OCI-LY3 (cell line): ENCODE measurements around the gene PKN2.

Experiments
- H2AFZ ChIP-seq: fragments of 200-600, 300-600 bp; shearing (Covaris generic); 2 replicates; pipeline ENCODE4 v1.6.0; 2014; ENCODE audit warnings: antibody characterized with exemption, low read depth, low read length
- H3K27ac ChIP-seq: fragments of 200-600, 300-600 bp; sonication (generic); 2 replicates; pipeline ENCODE4 v1.5.1; 2014; ENCODE audit warnings: mild to moderate bottlenecking, low read length, moderate library complexity, mixed read lengths
- H3K27me3 ChIP-seq: fragments of 200-600, 300-600 bp; sonication (generic); 2 replicates; pipeline ENCODE4 v1.6.1; 2014; ENCODE audit warnings: low read depth, low read length, mixed read lengths
- H3K36me3 ChIP-seq: fragments of 200-600, 300-600 bp; sonication (generic); replicated peaks from 2 replicates; pipeline ENCODE3; 2014; ENCODE audit warnings: low read depth, low read length, mixed read lengths
- H3K4me1 ChIP-seq: fragments of 300-600, 200-600 bp; sonication (generic); 2 replicates; pipeline ENCODE4 v1.6.1; 2014; ENCODE audit warnings: low read length, mixed read lengths
- H3K4me2 ChIP-seq: fragments of 200-600, 300-600 bp; sonication (generic); 2 replicates; pipeline ENCODE4 v1.6.1; 2014; ENCODE audit warnings: low read length, mixed read lengths
- H3K4me3 ChIP-seq: fragments of 300-600, 200-600 bp; sonication (generic); 2 replicates; pipeline ENCODE4 v1.5.1; 2014; ENCODE audit warnings: antibody characterized with exemption, mild to moderate bottlenecking, low read length, moderate library complexity
- H3K79me2 ChIP-seq: fragments of 300-600, 200-600 bp; shearing (Covaris generic); 2 replicates; pipeline ENCODE4 v1.6.1; 2014; ENCODE audit warnings: mild to moderate bottlenecking, low read length, mixed read lengths
- H3K9ac ChIP-seq: fragments of 300-600, 200-600 bp; shearing (Covaris generic); 2 replicates; pipeline ENCODE4 v1.6.0; 2014; ENCODE audit warnings: mild to moderate bottlenecking, low read length, moderate library complexity
- H3K9me3 ChIP-seq: fragments of 200-600, 300-600 bp; shearing (Covaris generic); 2 replicates; pipeline ENCODE4 v1.6.1; 2014; ENCODE audit warnings: low read length, mixed read lengths; ENCODE audit not compliant: insufficient read depth
- H4K20me1 ChIP-seq: fragments of 200-600, 300-600 bp; sonication (generic); 2 replicates; pipeline ENCODE4 v1.6.1; 2016; ENCODE audit warnings: low read length, mixed read lengths; ENCODE audit not compliant: insufficient read depth
- EZH2phosphoT487 ChIP-seq: fragments of 200-600 bp; shearing (Covaris generic); IDR thresholded peaks from 2 replicates; pipeline ENCODE4 v1.6.1; 2018; ENCODE audit warnings: antibody characterized with exemption, mixed run types, low read depth
- TF ChIP-seq, protein P1 (sequence below): fragments of 200-600, 300-600 bp; sonication (generic); IDR thresholded peaks from 2 replicates; pipeline ENCODE4 v1.5.1; 2014; ENCODE audit warnings: antibody characterized with exemption, low read length, low read depth

PKN2 gene

DNA sequence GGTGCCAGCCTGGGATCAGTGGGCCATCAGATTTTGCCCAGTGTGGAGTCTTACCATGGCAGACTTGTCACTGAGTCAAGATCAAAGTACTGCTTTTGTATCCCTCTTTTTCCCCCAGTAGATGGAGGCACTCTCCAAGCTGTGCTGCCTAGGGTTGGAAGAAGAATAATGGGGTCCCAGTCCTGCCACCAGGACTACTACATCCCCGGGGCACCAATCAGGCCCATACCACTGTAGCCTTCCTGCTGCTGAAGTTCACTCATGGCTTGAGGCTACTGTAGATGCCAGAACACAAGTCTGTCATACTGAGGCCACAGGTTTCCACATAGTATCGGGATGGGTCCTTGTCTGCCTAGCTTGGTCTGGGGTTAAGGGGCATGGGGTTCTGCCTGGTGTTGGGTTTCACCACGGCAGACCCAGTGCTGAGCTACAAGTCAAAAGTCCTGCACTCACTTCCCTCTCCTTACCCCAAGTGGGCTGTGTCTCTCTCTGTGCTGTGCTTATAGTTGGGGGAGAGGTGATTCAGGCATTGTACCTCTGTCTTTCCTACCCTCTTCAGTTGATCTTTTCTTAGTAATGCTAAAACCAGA lies 53.4 kb downstream of the PKN2 start:
- H3K27me3 ChIP-seq: no peaks in the 10 kb centered on the region
- H4K20me1 ChIP-seq: peaks cover 7% of the 10 kb centered on the region
- H3K79me2 ChIP-seq: peaks cover 27% of the 10 kb centered on the region
- H3K9me3 ChIP-seq: no peaks in the 10 kb centered on the region
- H3K27ac ChIP-seq: no peak overlapping the region
- H3K4me2 ChIP-seq: no peak overlapping the region
- no peak overlapping the region for H3K9ac ChIP-seq
- peaks cover 5% of the 10 kb centered on the region; the same call in 1 of the 2 replicates for H3K4me1 ChIP-seq
- H3K4me3 ChIP-seq: no peak overlapping the region
- H2AFZ ChIP-seq: no peak overlapping the region
- TF ChIP-seq, protein P1, sequence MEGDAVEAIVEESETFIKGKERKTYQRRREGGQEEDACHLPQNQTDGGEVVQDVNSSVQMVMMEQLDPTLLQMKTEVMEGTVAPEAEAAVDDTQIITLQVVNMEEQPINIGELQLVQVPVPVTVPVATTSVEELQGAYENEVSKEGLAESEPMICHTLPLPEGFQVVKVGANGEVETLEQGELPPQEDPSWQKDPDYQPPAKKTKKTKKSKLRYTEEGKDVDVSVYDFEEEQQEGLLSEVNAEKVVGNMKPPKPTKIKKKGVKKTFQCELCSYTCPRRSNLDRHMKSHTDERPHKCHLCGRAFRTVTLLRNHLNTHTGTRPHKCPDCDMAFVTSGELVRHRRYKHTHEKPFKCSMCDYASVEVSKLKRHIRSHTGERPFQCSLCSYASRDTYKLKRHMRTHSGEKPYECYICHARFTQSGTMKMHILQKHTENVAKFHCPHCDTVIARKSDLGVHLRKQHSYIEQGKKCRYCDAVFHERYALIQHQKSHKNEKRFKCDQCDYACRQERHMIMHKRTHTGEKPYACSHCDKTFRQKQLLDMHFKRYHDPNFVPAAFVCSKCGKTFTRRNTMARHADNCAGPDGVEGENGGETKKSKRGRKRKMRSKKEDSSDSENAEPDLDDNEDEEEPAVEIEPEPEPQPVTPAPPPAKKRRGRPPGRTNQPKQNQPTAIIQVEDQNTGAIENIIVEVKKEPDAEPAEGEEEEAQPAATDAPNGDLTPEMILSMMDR: no peak
- no peak for TF ChIP-seq EZH2phosphoT487
- peaks cover 4% of the 10 kb centered on the region for H3K36me3 ChIP-seq

DNA sequence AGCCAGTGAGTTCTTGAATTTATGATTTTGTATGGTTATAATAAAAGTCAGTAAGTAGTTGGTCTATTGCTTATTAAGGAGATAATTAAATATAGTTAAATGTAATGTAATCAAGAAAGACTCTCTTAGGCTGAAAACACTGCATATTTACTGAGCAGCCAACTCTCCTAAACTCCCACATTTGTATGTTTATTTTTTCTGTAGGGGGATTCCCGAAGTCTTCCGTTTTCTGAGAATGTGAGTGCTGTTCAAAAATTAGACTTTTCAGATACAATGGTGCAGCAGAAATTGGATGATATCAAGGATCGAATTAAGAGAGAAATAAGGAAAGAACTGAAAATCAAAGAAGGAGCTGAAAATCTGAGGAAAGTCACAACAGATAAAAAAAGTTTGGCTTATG lies 56.7 kb downstream of the PKN2 start:
- H4K20me1 ChIP-seq: peaks cover 7% of the 10 kb centered on the region
- H3K79me2 ChIP-seq: peaks cover 17% of the 10 kb centered on the region
- TF ChIP-seq, protein P1: no peak
- TF ChIP-seq EZH2phosphoT487: no peak
- H3K36me3 ChIP-seq: no peaks in the 10 kb centered on the region
- no peaks in the 10 kb centered on the region for H3K9me3 ChIP-seq
- no peaks in the 10 kb centered on the region for H3K27me3 ChIP-seq
- H3K9ac ChIP-seq: no peak overlapping the region
- no peak overlapping the region for H3K4me3 ChIP-seq
- peaks cover 5% of the 10 kb centered on the region; the same call in 1 of the 2 replicates for H3K4me1 ChIP-seq
- H3K4me2 ChIP-seq: no peak overlapping the region
- H2AFZ ChIP-seq: no peak overlapping the region
- H3K27ac ChIP-seq: no peak overlapping the region

DNA sequence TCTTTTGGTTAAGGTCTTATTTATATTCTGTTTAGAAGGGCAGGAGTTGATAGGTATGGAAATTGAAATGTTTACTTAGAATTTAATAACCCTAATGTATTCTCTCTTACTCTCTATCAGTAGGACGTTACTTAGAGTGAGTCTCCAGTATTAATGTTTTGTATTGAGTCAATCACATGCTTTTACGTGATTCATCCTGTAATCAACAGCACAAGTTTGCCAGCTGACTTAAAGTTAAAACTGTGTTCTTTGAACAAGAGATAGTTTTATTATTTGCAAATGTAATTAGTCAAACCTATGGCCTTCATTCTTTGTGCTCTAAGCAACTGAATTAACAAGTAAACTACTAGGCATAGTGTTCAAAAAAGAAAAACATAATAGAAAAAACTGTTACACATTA lies 57.3 kb downstream of the PKN2 start:
- Histone ChIP-seq H3K79me2 (peaks cover 11% of the 10 kb centered on the region), H3K36me3 (no peaks in the 10 kb centered on the region)

DNA sequence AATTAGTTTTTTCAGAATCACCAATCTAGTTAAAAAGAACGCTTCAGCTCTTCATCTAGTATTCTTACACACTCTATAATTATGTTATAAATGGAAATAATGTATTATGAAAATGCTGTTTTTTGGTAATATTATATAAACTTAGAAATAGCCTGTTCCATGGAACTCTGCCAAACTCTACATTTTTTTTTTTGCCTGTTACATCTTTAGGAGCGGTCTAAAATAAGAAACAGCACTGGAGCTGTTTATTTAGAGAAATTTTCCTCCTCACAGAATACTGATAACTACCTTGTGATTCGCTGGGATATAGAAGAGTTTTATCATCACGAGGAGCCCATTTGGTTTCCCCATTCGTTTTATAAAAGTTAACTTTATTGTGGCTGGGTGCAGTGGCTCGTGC lies 58.5 kb downstream of the PKN2 start:
- Histone ChIP-seq H4K20me1 (no peaks in the 10 kb centered on the region), H3K9ac (no peak overlapping the region), H3K4me2 (no peak overlapping the region), H3K79me2 (no peaks in the 10 kb centered on the region; the same call in 1 of the 2 replicates), H3K4me3 (no peak overlapping the region), H2AFZ (no peak overlapping the region), H3K27ac (no peak overlapping the region), H3K9me3 (no peaks in the 10 kb centered on the region), H3K27me3 (no peaks in the 10 kb centered on the region), H3K36me3 (no peaks in the 10 kb centered on the region), H3K4me1 (peaks cover 11% of the 10 kb centered on the region)
- TF ChIP-seq EZH2phosphoT487: no peak
- TF ChIP-seq, protein P1: no peak

More for the DNA sequence above, 57.3 kb downstream of the PKN2 start:
- Histone ChIP-seq H4K20me1 (peaks cover 7% of the 10 kb centered on the region), H3K4me3 (no peak overlapping the region), H3K9ac (no peak overlapping the region), H3K27ac (no peak overlapping the region), H2AFZ (no peak overlapping the region), H3K4me2 (no peak overlapping the region), H3K4me1 (peaks cover 5% of the 10 kb centered on the region; the same call in 1 of the 2 replicates), H3K27me3 (no peaks in the 10 kb centered on the region), H3K9me3 (no peaks in the 10 kb centered on the region)
- TF ChIP-seq, protein P1: no peak
- TF ChIP-seq EZH2phosphoT487: no peak
